DMS 273 (cell line): ENCODE data around the gene ZNF468.
"Not testable (repeated sequence)": the region's sequence is repeated elsewhere in the genome, so short reads cannot be mapped to it uniquely, and the experiment has no call there.

Experiments used
- DNase-seq: peaks from one replicate; lab custom pipeline; 2025; ENCODE audit not compliant: unreplicated experiment; lab: John Stamatoyannopoulos, UW

The ZNF468 gene

GRCh38 chr19:52857378-52858191, at the start of gene ZNF468:
Gene ZNF468, minus strand, starts transcription at chr19:52857619. Its CDS starts 3,347 bp downstream, at chr19:52854272.
- DNase-seq, result peak; percentile 83

- DNase-seq, result not testable (repeated sequence)
These were observed 46.8 kb upstream of the ZNF468 start for GRCh38 chr19:52904052-52904780.

- no peak for DNase-seq
These were observed 44.4 kb upstream of the ZNF468 start for GRCh38 chr19:52901842-52902241.

GRCh38 chr19:52898596-52898995, 41.2 kb upstream of the ZNF468 start:
- not testable (repeated sequence) for DNase-seq

GRCh38 chr19:52898101-52898500, 40.7 kb upstream of the ZNF468 start:
- no peak for DNase-seq

GRCh38 chr19:52897138-52897935, 39.9 kb upstream of the ZNF468 start, which contains the start of gene ZNF320:
Gene ZNF320, minus strand, starts transcription at chr19:52897635. Its CDS starts 7,380 bp downstream, at chr19:52890255.
- DNase-seq, result peak; percentile 96

- peak; percentile 74 for DNase-seq
These were observed 39.2 kb upstream of the ZNF468 start for GRCh38 chr19:52896431-52897137.

GRCh38 chr19:52891336-52891735, 33.9 kb upstream of the ZNF468 start:
- DNase-seq, result no peak

GRCh38 chr19:52889931-52890330, 32.5 kb upstream of the ZNF468 start:
- no peak for DNase-seq

GRCh38 chr19:52889076-52889475, 31.7 kb upstream of the ZNF468 start:
- no peak for DNase-seq

- no peak for DNase-seq
These were observed 23.5 kb upstream of the ZNF468 start for GRCh38 chr19:52880895-52881389.

GRCh38 chr19:52872996-52873395, 15.6 kb upstream of the ZNF468 start:
- DNase-seq, result not testable (repeated sequence)

GRCh38 chr19:52871466-52871865, 14.0 kb upstream of the ZNF468 start:
- DNase-seq, result no peak

GRCh38 chr19:52868031-52868430, 10.6 kb upstream of the ZNF468 start:
- DNase-seq, result not testable (repeated sequence)

- DNase-seq, result peak; percentile 57
These were observed 660 bp downstream of the ZNF468 start for GRCh38 chr19:52856540-52857377.

GRCh38 chr19:52847352-52847751, 10.1 kb downstream of the ZNF468 start:
- DNase-seq, result not testable (repeated sequence)

- DNase-seq, result not testable (repeated sequence)
These were observed 16.5 kb downstream of the ZNF468 start for GRCh38 chr19:52840825-52841465.

- not testable (repeated sequence) for DNase-seq
These were observed 23.1 kb downstream of the ZNF468 start for GRCh38 chr19:52834289-52834688.

- not testable (repeated sequence) for DNase-seq
These were observed 23.9 kb downstream of the ZNF468 start for GRCh38 chr19:52833541-52833940.
